HEK293 (cell line): ENCODE data around the gene EPHB1.

Experiments
- CTCF ChIA-PET: fragments of 350-600 bp; formaldehyde crosslinking; extraction: SDS; loops from one replicate; lab custom pipeline; 2021; ENCODE audit warnings: antibody characterized with exemption; lab: Yijun Ruan, JAX
- POLR2A ChIA-PET: fragments of 300-600 bp; formaldehyde crosslinking; extraction: SDS; loops from one replicate; lab custom pipeline; 2020; ENCODE audit warnings: antibody characterized with exemption, inconsistent platforms; lab: Yijun Ruan, JAX
- H3K27ac ChIP-seq: fragments of 200-500 bp; sonication (Bioruptor generic); 2 replicates; pipeline ENCODE4 v1.5.1; 2014; ENCODE audit warnings: low read depth, low read length, control low read depth, inconsistent platforms; ENCODE audit errors: extremely low read depth
- H3K36me3 ChIP-seq, 2 experiments: fragments of 200-500 bp in 1 of 2; sonication (Bioruptor generic) in 1 of 2; 1 replicate in 1 of 2; 2 replicates in 1 of 2; pipeline ENCODE4 v1.5.1; 2014 to 2017; ENCODE audit warnings: inconsistent platforms in 2 of 2, low read length in 2 of 2; ENCODE audit not compliant: control insufficient read depth in 2 of 2, insufficient read depth in 1 of 2
- H3K4me1 ChIP-seq: fragments of 200-500 bp; sonication (Bioruptor generic); 2 replicates; pipeline ENCODE4 v1.5.1; 2014; ENCODE audit warnings: mild to moderate bottlenecking, low read length, inconsistent platforms; ENCODE audit not compliant: control insufficient read depth, insufficient read depth
- H3K4me3 ChIP-seq: 2 replicates; pipeline ENCODE4 v1.5.1; 2011; ENCODE audit warnings: low read depth, mild to moderate bottlenecking, control low read depth, low read length, moderate library complexity
- H3K9me3 ChIP-seq: fragments of 200-500 bp; sonication (Bioruptor generic); 2 replicates; pipeline ENCODE4 v1.5.1; 2014; ENCODE audit warnings: low read depth, low read length, inconsistent platforms; ENCODE audit not compliant: control insufficient read depth, insufficient read depth
- HIC1 ChIP-seq: fragments of 450-650 bp; formaldehyde crosslinking; IDR thresholded peaks from 2 replicates; pipeline ENCODE4 v1.5.1; 2016; ENCODE audit warnings: missing biosample characterization, missing genetic modification characterization
- IKZF3 ChIP-seq: fragments of 450-650 bp; IDR thresholded peaks from 2 replicates; pipeline ENCODE4 v1.5.0; 2018; ENCODE audit warnings: missing biosample characterization, mild to moderate bottlenecking, missing genetic modification characterization, moderate library complexity
- KLF10 ChIP-seq: fragments of 450-650 bp; IDR thresholded peaks from 2 replicates; pipeline ENCODE4 v1.5.1; 2018; ENCODE audit warnings: missing biosample characterization, mild to moderate bottlenecking, missing genetic modification characterization
- KLF16 ChIP-seq: fragments of 450-650 bp; formaldehyde crosslinking; IDR thresholded peaks from 2 replicates; pipeline ENCODE4 v1.5.1; 2017; ENCODE audit warnings: missing biosample characterization, missing genetic modification characterization
- MEIS1 ChIP-seq: sonication (generic); formaldehyde crosslinking; IDR thresholded peaks from 2 replicates; pipeline ENCODE4 v1.8.1; 2022; ENCODE audit warnings: missing genetic modification reagents, mild to moderate bottlenecking, borderline replicate concordance
- PRDM10 ChIP-seq: fragments of 450-650 bp; formaldehyde crosslinking; IDR thresholded peaks from 2 replicates; pipeline ENCODE4 v1.5.1; 2016; ENCODE audit warnings: missing biosample characterization, missing genetic modification characterization
- ZBTB44 ChIP-seq: fragments of 450-650 bp; IDR thresholded peaks from 2 replicates; pipeline ENCODE4 v1.5.1; 2018; ENCODE audit warnings: missing biosample characterization, mild to moderate bottlenecking, missing genetic modification characterization
- ZIC2 ChIP-seq: fragments of 450-650 bp; formaldehyde crosslinking; IDR thresholded peaks from 2 replicates; pipeline ENCODE4 v1.5.1; 2016; ENCODE audit warnings: missing biosample characterization, missing genetic modification characterization
- ZNF121 ChIP-seq: fragments of 450-650 bp; formaldehyde crosslinking; IDR thresholded peaks from 2 replicates; pipeline ENCODE4 v1.5.1; 2016; ENCODE audit warnings: missing biosample characterization, missing genetic modification characterization
- ZNF157 ChIP-seq: fragments of 450-650 bp; formaldehyde crosslinking; IDR thresholded peaks from 2 replicates; pipeline ENCODE4 v1.5.1; 2016; ENCODE audit warnings: missing biosample characterization, missing genetic modification characterization
- ZNF169 ChIP-seq: fragments of 450-650 bp; formaldehyde crosslinking; IDR thresholded peaks from 2 replicates; pipeline ENCODE4 v1.5.1; 2016; ENCODE audit warnings: missing biosample characterization, missing genetic modification characterization
- ZNF175 ChIP-seq: fragments of 450-650 bp; formaldehyde crosslinking; IDR thresholded peaks from 2 replicates; pipeline ENCODE4 v1.5.1; 2016; ENCODE audit warnings: missing biosample characterization, missing genetic modification characterization
- ZNF19 ChIP-seq: fragments of 450-650 bp; formaldehyde crosslinking; IDR thresholded peaks from 2 replicates; pipeline ENCODE4; 2016; ENCODE audit warnings: missing biosample characterization, missing genetic modification characterization, low read depth
- ZNF202 ChIP-seq: fragments of 450-650 bp; formaldehyde crosslinking; IDR thresholded peaks from 2 replicates; pipeline ENCODE4 v1.5.1; 2016; ENCODE audit warnings: missing biosample characterization, missing genetic modification characterization, borderline replicate concordance
- ZNF239 ChIP-seq: fragments of 450-650 bp; formaldehyde crosslinking; IDR thresholded peaks from 2 replicates; pipeline ENCODE4 v1.5.1; 2016; ENCODE audit warnings: missing biosample characterization, missing genetic modification characterization
- ZNF302 ChIP-seq: fragments of 450-650 bp; formaldehyde crosslinking; IDR thresholded peaks from 2 replicates; pipeline ENCODE4 v1.5.1; 2016; ENCODE audit warnings: missing biosample characterization, missing genetic modification characterization, low read depth
- ZNF335 ChIP-seq: fragments of 450-650 bp; formaldehyde crosslinking; conservative IDR thresholded peaks from 2 replicates; pipeline ENCODE4 v1.5.1; 2016; ENCODE audit warnings: missing biosample characterization, missing genetic modification characterization
- ZNF398 ChIP-seq: fragments of 450-650 bp; formaldehyde crosslinking; IDR thresholded peaks from 2 replicates; pipeline ENCODE4 v1.5.1; 2017; ENCODE audit warnings: missing biosample characterization, missing genetic modification characterization
- ZNF514 ChIP-seq: fragments of 450-650 bp; formaldehyde crosslinking; IDR thresholded peaks from 2 replicates; pipeline ENCODE4 v1.5.1; 2016; ENCODE audit warnings: missing biosample characterization, missing genetic modification characterization
- ZNF596 ChIP-seq: fragments of 450-650 bp; IDR thresholded peaks from 2 replicates; pipeline ENCODE4 v1.5.0; 2018; ENCODE audit warnings: missing biosample characterization, mild to moderate bottlenecking, missing genetic modification characterization, moderate library complexity
- ZNF621 ChIP-seq: fragments of 450-650 bp; formaldehyde crosslinking; IDR thresholded peaks from 2 replicates; pipeline ENCODE4 v1.5.1; 2017; ENCODE audit warnings: missing biosample characterization, missing genetic modification characterization
- ZNF664 ChIP-seq: fragments of 450-650 bp; formaldehyde crosslinking; IDR thresholded peaks from 2 replicates; pipeline ENCODE4 v1.5.1; 2016; ENCODE audit warnings: missing biosample characterization, missing genetic modification characterization
- ZNF747 ChIP-seq: fragments of 450-650 bp; formaldehyde crosslinking; IDR thresholded peaks from 2 replicates; pipeline ENCODE4 v1.5.1; 2016; ENCODE audit warnings: missing biosample characterization, missing genetic modification characterization
- ZNF776 ChIP-seq: fragments of 450-650 bp; formaldehyde crosslinking; IDR thresholded peaks from 2 replicates; pipeline ENCODE4 v1.5.0; 2017; ENCODE audit warnings: missing biosample characterization, missing genetic modification characterization, borderline replicate concordance
- ZNF792 ChIP-seq: fragments of 450-650 bp; formaldehyde crosslinking; IDR thresholded peaks from 2 replicates; pipeline ENCODE4 v1.5.1; 2016; ENCODE audit warnings: missing biosample characterization, missing genetic modification characterization
- ZSCAN4 ChIP-seq: fragments of 450-650 bp; formaldehyde crosslinking; IDR thresholded peaks from 2 replicates; pipeline ENCODE4 v1.5.1; 2017; ENCODE audit warnings: missing biosample characterization, missing genetic modification characterization
- ZXDB ChIP-seq: fragments of 450-650 bp; formaldehyde crosslinking; IDR thresholded peaks from 2 replicates; pipeline ENCODE4 v1.5.1; 2016; ENCODE audit warnings: missing biosample characterization, missing genetic modification characterization

Gene EPHB1

GRCh38 chr3:134880431-134880830 lies 85.4 kb downstream of the EPHB1 start:
- TF ChIP-seq ZNF621 (no peak), ZNF664 (tag by site-specific recombination) (no peak), ZNF776 (tag by site-specific recombination) (no peak), ZNF239 (tag by site-specific recombination) (no peak), ZNF302 (no peak), ZNF335 (tag by site-specific recombination) (no peak), ZNF121 (tag by site-specific recombination) (no peak), ZNF514 (no peak), ZNF747 (tag by site-specific recombination) (no peak), PRDM10 (tag by site-specific recombination) (no peak), ZNF19 (tag by site-specific recombination) (no peak), ZNF596 (tag by site-specific recombination) (no peak), ZNF157 (no peak), MEIS1 (CRISPR knock-in tag) (no peak), IKZF3 (tag by site-specific recombination) (no peak), ZNF792 (tag by site-specific recombination) (no peak), ZBTB44 (tag by site-specific recombination) (no peak), ZXDB (tag by site-specific recombination) (no peak), ZSCAN4 (tag by site-specific recombination) (no peak)
- ChIA-PET POLR2A (no interaction called here), CTCF (interaction anchor here (0.6 kb wide), 1 partner anchor 72 kb away, joined by 5 read pairs; no protein-coding TSS in a partner anchor)
- Histone ChIP-seq H3K36me3 (no peaks in the 10 kb centered on the region), H3K27ac (no peak overlapping the region), H3K4me1 (no peaks in the 10 kb centered on the region), H3K9me3 (no peaks in the 10 kb centered on the region), H3K4me3 (no peak overlapping the region)

GRCh38 chr3:134881305-134881704 lies 86.2 kb downstream of the EPHB1 start:
- no peak overlapping the region for H3K4me3 ChIP-seq
- no peak overlapping the region for H3K27ac ChIP-seq
- no peaks in the 10 kb centered on the region for H3K4me1 ChIP-seq
- no peaks in the 10 kb centered on the region for H3K9me3 ChIP-seq
- POLR2A ChIA-PET = no interaction called here
- CTCF ChIA-PET = no interaction called here
- no peaks in the 10 kb centered on the region for H3K36me3 ChIP-seq
- no peak for TF ChIP-seq ZNF202 (tag by site-specific recombination)
- no peak for TF ChIP-seq HIC1
- no peak for TF ChIP-seq KLF16 (tag by site-specific recombination)
- TF ChIP-seq ZNF398 (tag by site-specific recombination) = no peak
- TF ChIP-seq ZNF169 (tag by site-specific recombination) = no peak
- TF ChIP-seq ZNF19 (tag by site-specific recombination) = no peak
- TF ChIP-seq KLF10 = no peak
- no peak for TF ChIP-seq ZNF175 (tag by site-specific recombination)
- TF ChIP-seq ZIC2 (tag by site-specific recombination) = no peak
